ENCODE results near the gene ZNF383. TPM values are rescaled to one million over a fixed set of nuclear protein-coding genes. Genes with fewer than 3 reads are reported as not detected.

ZNF383 gene
- total and polyA plus RNA-seq, 9 of the 15 experiments (the other 6 are each of a cell fraction or from before 2014, with no cell fraction given) = 2.0 to 8.2 (median 5.3) TPM

DNA sequence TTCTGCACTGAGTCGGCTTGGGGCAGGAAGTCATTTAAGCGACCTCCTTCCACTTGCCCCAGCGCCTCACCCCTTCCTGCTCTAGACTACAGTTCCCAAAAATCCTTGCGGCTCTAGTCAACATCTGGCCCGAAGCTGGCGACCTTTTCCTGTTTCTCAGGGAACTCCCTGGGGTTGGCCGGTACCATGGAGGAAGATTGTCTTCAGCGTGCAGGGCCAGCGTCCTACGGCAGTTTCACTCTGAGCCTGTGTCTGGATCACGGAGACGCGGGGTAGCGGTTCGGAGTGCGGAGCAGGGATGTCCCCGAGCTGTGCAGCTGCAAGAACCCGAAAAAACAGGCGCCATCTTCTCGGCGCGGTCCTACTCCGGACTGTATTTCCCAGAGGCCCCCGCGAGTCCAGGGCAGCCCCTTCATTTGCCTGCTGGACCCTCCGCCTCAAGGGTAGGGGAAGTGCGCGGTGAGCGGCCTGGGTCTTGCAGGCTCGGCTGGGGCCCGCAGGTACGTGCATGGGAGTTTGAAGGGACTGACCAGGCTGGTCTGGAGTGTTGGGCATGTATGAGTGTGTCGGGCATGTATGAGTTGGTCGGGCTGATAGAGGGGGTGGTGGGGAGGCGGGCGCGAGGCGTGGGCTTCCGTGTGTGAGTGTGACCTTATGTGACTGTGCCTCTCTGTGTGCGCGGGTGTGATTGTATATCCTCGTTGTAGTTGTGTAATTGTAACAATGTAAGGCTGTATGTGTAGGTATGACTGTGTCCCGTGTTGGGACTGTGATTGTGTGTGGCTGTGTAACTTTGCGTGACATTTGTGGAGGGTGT lies at the start of gene ZNF383 (continued):
- TF ChIP-seq ZNF407 (IDR thresholded peaks at IDR 0.05; ENCODE audit: low read depth) (no peak), ESRRB (CRISPR knock-in tag; IDR thresholded peaks at IDR 0.05; ENCODE audit: borderline replicate concordance) (no peak), ARID3B (CRISPR knock-in tag; IDR thresholded peaks at IDR 0.05; ENCODE audit: borderline replicate concordance) (no peak), TCF3 (CRISPR knock-in tag; IDR thresholded peaks at IDR 0.05) (peak; percentile 24; the same call in 1 of the 2 replicates), ZNF282 (CRISPR knock-in tag; IDR thresholded peaks at IDR 0.05) (no peak), MTA2 (IDR thresholded peaks at IDR 0.05; ENCODE audit: low read depth) (no peak), ZNF668 (CRISPR knock-in tag; IDR thresholded peaks at IDR 0.05) (no peak), RNF219 (CRISPR knock-in tag; IDR thresholded peaks at IDR 0.05) (no peak)
- TF ChIP-seq, protein P1, sequence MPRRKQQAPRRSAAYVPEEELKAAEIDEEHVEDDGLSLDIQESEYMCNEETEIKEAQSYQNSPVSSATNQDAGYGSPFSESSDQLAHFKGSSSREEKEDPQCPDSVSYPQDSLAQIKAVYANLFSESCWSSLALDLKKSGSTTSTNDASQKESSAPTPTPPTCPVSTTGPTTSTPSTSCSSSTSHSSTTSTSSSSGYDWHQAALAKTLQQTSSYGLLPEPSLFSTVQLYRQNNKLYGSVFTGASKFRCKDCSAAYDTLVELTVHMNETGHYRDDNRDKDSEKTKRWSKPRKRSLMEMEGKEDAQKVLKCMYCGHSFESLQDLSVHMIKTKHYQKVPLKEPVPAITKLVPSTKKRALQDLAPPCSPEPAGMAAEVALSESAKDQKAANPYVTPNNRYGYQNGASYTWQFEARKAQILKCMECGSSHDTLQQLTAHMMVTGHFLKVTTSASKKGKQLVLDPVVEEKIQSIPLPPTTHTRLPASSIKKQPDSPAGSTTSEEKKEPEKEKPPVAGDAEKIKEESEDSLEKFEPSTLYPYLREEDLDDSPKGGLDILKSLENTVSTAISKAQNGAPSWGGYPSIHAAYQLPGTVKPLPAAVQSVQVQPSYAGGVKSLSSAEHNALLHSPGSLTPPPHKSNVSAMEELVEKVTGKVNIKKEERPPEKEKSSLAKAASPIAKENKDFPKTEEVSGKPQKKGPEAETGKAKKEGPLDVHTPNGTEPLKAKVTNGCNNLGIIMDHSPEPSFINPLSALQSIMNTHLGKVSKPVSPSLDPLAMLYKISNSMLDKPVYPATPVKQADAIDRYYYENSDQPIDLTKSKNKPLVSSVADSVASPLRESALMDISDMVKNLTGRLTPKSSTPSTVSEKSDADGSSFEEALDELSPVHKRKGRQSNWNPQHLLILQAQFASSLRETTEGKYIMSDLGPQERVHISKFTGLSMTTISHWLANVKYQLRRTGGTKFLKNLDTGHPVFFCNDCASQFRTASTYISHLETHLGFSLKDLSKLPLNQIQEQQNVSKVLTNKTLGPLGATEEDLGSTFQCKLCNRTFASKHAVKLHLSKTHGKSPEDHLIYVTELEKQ (CRISPR knock-in tag; IDR thresholded peaks at IDR 0.05) = no peak
